ENCODE data around the gene PRLHR. TPM values are rescaled to one million over a fixed set of nuclear protein-coding genes. Genes with fewer than 3 reads are reported as not detected.

Gene PRLHR
- polyA plus RNA-seq, 3 donors: not detected

GRCh38 chr10:118542745-118543144 is 52.7 kb downstream of the PRLHR start:
- WGBS (ENCODE audit: insufficient coverage): 60% methylated on average over 1 of the region's 1 CpG
- Histone ChIP-seq H3K9me3 (replicated peaks in 1 of 2; ENCODE audit: control insufficient read depth in 1 of 2, insufficient read depth in 1 of 2, low read length in 2 of 2) (no peaks in the 10 kb centered on the region), H3K4me3 (replicated peaks in 1 of 3; ENCODE audit: low read depth in 2 of 3, low read length in 3 of 3) (no peak overlapping the region), H3K27me3 (ENCODE audit: control insufficient read depth in 2 of 2, insufficient read depth in 2 of 2, low read length in 2 of 2) (peaks cover 19 to 29% of the 10 kb centered on the region in 2 donors), H3K79me2 (ENCODE audit: insufficient read depth, low read length) (no peaks in the 10 kb centered on the region), H2AFZ (ENCODE audit: insufficient read depth, low read depth, low read length, poor library complexity, severe bottlenecking) (no peak overlapping the region), H3K9ac (ENCODE audit: insufficient read depth, low read length, poor library complexity, severe bottlenecking) (no peak overlapping the region), H3K4me2 (replicated peaks; ENCODE audit: extremely low read depth, low read length, poor library complexity, severe bottlenecking) (no peak overlapping the region), H3K36me3 (replicated peaks in 1 of 2; ENCODE audit: control insufficient read depth in 1 of 2, insufficient read depth in 2 of 2, low read length in 2 of 2) (no peaks in the 10 kb centered on the region), H3K4me1 (ENCODE audit: control insufficient read depth in 1 of 2, insufficient read depth in 2 of 2, low read length in 2 of 2) (peaks cover 0 to 3% of the 10 kb centered on the region in 2 donors), H3K27ac (ENCODE audit: low read depth in 1 of 2, low read length in 2 of 2) (no peak overlapping the region), H4K20me1 (ENCODE audit: insufficient read depth, low read length) (no peaks in the 10 kb centered on the region)
- Mint-ChIP-seq H3K36me3 (no peaks in the 10 kb centered on the region), H3K4me3 (peak overlapping the region in 1 of 2 donors; percentile 21), H3K4me1 (peaks cover 5% of the 10 kb centered on the region), H3K27ac (peak overlapping the region in 1 of 7 donors; percentile 22), H3K9me3 (no peaks in the 10 kb centered on the region), H3K27me3 (ENCODE audit: low read depth in 3 of 3) (peaks cover 24 to 54% (median 34%) of the 10 kb centered on the region in 3 donors)
- DNase-seq: no peak
- no peak for TF ChIP-seq CTCF (IDR thresholded peaks at IDR 0.05)
- intact Hi-C loops (cut with micrococcal nuclease): no loop called here

GRCh38 chr10:118542205-118542604 is 53.2 kb downstream of the PRLHR start:
- intact Hi-C loops (cut with micrococcal nuclease): no loop called here
- Histone ChIP-seq H2AFZ (ENCODE audit: insufficient read depth, low read depth, low read length, poor library complexity, severe bottlenecking) (no peak overlapping the region), H3K4me3 (replicated peaks in 1 of 3; ENCODE audit: low read depth in 2 of 3, low read length in 3 of 3) (no peak overlapping the region), H3K79me2 (ENCODE audit: insufficient read depth, low read length) (no peaks in the 10 kb centered on the region), H3K36me3 (replicated peaks in 1 of 2; ENCODE audit: control insufficient read depth in 1 of 2, insufficient read depth in 2 of 2, low read length in 2 of 2) (no peaks in the 10 kb centered on the region), H3K27me3 (ENCODE audit: control insufficient read depth in 2 of 2, insufficient read depth in 2 of 2, low read length in 2 of 2) (peaks cover 22 to 31% of the 10 kb centered on the region in 2 donors), H3K4me2 (replicated peaks; ENCODE audit: extremely low read depth, low read length, poor library complexity, severe bottlenecking) (no peak overlapping the region), H3K27ac (ENCODE audit: low read depth in 1 of 2, low read length in 2 of 2) (no peak overlapping the region), H3K4me1 (ENCODE audit: control insufficient read depth in 1 of 2, insufficient read depth in 2 of 2, low read length in 2 of 2) (no peaks in the 10 kb centered on the region), H4K20me1 (ENCODE audit: insufficient read depth, low read length) (no peaks in the 10 kb centered on the region), H3K9me3 (replicated peaks in 1 of 2; ENCODE audit: control insufficient read depth in 1 of 2, insufficient read depth in 1 of 2, low read length in 2 of 2) (no peaks in the 10 kb centered on the region), H3K9ac (ENCODE audit: insufficient read depth, low read length, poor library complexity, severe bottlenecking) (no peak overlapping the region)
- Mint-ChIP-seq H3K4me3 (peak overlapping the region in 1 of 2 donors; percentile 21), H3K4me1 (peaks cover 5% of the 10 kb centered on the region), H3K27me3 (ENCODE audit: low read depth in 3 of 3) (peaks cover 28 to 55% (median 34%) of the 10 kb centered on the region in 3 donors), H3K27ac (no peak overlapping the region), H3K9me3 (no peaks in the 10 kb centered on the region), H3K36me3 (no peaks in the 10 kb centered on the region)
- no peak for TF ChIP-seq CTCF (IDR thresholded peaks at IDR 0.05)
- WGBS (ENCODE audit: insufficient coverage): 100% methylated on average over 1 of the region's 1 CpG
- DNase-seq: no peak
